ENCODE data around the gene RAX2. TPM values are rescaled to one million over a fixed set of nuclear protein-coding genes. Genes with fewer than 3 reads are reported as not detected.

Gene RAX2
- total RNA-seq, 1 donor from 2014 or later: not detected

- H3K36me3 Mint-ChIP-seq: peaks cover 5% of the 10 kb centered on the region
- no peaks in the 10 kb centered on the region for H3K9me3 Mint-ChIP-seq
- no peak overlapping the region for H3K27ac Mint-ChIP-seq
- H3K4me3 Mint-ChIP-seq: no peak overlapping the region
- no peaks in the 10 kb centered on the region for H3K27me3 Mint-ChIP-seq
- H3K4me1 Mint-ChIP-seq (ENCODE audit: unreplicated experiment): peaks cover 12% of the 10 kb centered on the region
- TF ChIP-seq CTCF (conservative IDR thresholded peaks at IDR 0.05): no peak
- DNase-seq (ENCODE audit: extremely low spot score, unreplicated experiment): no peak
Observed at GRCh38 chr19:3765121-3765520, 6.9 kb downstream of the RAX2 start.

DNA sequence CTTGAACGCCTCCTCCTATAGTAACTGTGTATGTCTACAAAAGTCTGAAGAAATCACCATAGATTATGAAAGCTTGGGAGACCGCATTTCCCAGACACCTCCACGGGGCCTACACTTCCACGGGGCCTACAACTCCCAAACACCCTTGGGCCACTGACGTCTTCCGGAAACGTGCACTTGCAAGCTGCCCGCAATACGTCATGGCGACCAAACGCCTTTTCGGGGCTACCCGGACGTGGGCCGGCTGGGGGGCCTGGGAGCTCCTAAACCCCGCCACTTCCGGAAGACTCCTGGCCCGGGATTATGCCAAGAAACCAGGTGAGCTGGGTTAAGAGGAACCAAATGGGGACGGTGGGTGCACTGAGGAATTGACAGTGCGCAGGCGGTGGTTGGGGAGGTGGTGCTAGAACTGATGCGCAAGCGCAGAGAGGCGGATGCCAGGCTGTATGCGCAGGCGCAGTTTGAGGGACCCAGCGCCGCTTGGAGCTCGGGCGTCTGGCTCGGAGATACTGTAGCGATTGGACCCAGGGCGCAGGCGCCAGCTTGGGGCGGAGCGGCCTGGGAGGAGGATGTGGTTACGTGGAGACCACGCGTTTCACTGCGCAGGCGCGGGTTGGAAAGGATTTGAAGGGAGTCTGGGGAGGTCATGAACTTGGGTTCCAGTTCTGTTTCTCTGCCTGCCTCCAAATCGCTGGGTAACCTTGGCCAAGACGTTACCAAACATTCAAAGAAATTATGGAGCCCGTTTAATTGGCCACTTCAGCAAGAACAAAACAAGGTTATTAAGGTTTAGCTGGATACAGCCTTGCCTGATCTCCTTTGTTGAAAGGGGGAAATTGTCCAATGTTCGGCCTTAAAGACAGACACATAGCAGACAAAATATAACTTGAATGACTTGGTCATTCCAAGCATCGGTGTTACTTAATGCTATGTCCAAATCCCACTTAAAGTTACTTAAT lies 9.2 kb downstream of the RAX2 start, which contains the start of gene MRPL54:
MRPL54 (plus strand) TSS at position 182 of the 959 bp plus-strand sequence; CDS start at position 201, 19 bp downstream.
- peak; percentile 100 for DNase-seq (ENCODE audit: extremely low spot score, unreplicated experiment)
- no peaks in the 10 kb centered on the region for H3K9me3 Mint-ChIP-seq
- peak within 1 kb of the TSS; percentile 99 for H3K27ac Mint-ChIP-seq
- TF ChIP-seq CTCF (conservative IDR thresholded peaks at IDR 0.05): no peak
- peaks cover 12% of the 10 kb centered on the region for H3K4me1 Mint-ChIP-seq (ENCODE audit: unreplicated experiment)
- no peaks in the 10 kb centered on the region for H3K27me3 Mint-ChIP-seq
- peak within 1 kb of the TSS; percentile 99 for H3K4me3 Mint-ChIP-seq
- peaks cover 5% of the 10 kb centered on the region for H3K36me3 Mint-ChIP-seq

DNA sequence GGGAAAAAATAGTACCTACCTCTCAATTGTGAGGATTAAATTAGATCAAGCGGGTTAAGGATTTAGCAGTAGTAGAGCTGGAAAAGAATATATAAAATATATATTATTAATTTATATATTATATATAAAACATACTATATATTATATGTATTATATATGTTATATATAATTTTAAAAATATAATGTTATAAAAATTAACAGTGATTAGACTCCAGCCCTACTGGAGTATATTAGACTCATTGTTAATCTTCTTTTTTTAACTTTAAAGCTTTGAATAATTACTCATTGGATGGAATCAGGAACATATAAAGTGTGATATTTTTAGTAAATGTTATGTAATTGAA lies 9.9 kb downstream of the RAX2 start:
- DNase-seq (ENCODE audit: extremely low spot score, unreplicated experiment): no peak
- H3K4me1 Mint-ChIP-seq (ENCODE audit: unreplicated experiment): peaks cover 12% of the 10 kb centered on the region
- H3K9me3 Mint-ChIP-seq: no peaks in the 10 kb centered on the region
- peak overlapping the region; percentile 99 for H3K4me3 Mint-ChIP-seq
- no peak for TF ChIP-seq CTCF (conservative IDR thresholded peaks at IDR 0.05)
- no peaks in the 10 kb centered on the region for H3K27me3 Mint-ChIP-seq
- peak overlapping the region; percentile 99 for H3K27ac Mint-ChIP-seq
- peaks cover 5% of the 10 kb centered on the region for H3K36me3 Mint-ChIP-seq

- TF ChIP-seq CTCF (conservative IDR thresholded peaks at IDR 0.05): peak; percentile 65
- H3K36me3 Mint-ChIP-seq: peaks cover 5% of the 10 kb centered on the region
- peak; percentile 95 for DNase-seq (ENCODE audit: extremely low spot score, unreplicated experiment)
- peaks cover 12% of the 10 kb centered on the region for H3K4me1 Mint-ChIP-seq (ENCODE audit: unreplicated experiment)
- no peaks in the 10 kb centered on the region for H3K9me3 Mint-ChIP-seq
- no peaks in the 10 kb centered on the region for H3K27me3 Mint-ChIP-seq
- peak within 1 kb of the TSS; percentile 99 for H3K27ac Mint-ChIP-seq
- H3K4me3 Mint-ChIP-seq: peak within 1 kb of the TSS; percentile 99
Observed at GRCh38 chr19:3761382-3762129, 10.5 kb downstream of the RAX2 start, which contains the start of gene APBA3. TSS of gene APBA3 (minus strand) at chr19:3761692. CDS start at chr19:3760264, 1,428 bp downstream.

GRCh38 chr19:3760871-3761361 lies 11.1 kb downstream of the RAX2 start:
- TF ChIP-seq CTCF (conservative IDR thresholded peaks at IDR 0.05): no peak
- no peak for DNase-seq (ENCODE audit: extremely low spot score, unreplicated experiment)
- Mint-ChIP-seq H3K27ac (peak overlapping the region; percentile 99), H3K4me1 (ENCODE audit: unreplicated experiment) (peaks cover 12% of the 10 kb centered on the region), H3K36me3 (peaks cover 5% of the 10 kb centered on the region), H3K9me3 (no peaks in the 10 kb centered on the region), H3K4me3 (peak overlapping the region; percentile 98), H3K27me3 (no peaks in the 10 kb centered on the region)
